MM.1S (cell line): Measurements from ENCODE around the gene PSMC3.

ENCODE experiments used
- DNase-seq: peaks from one replicate; pipeline ENCODE4 v3.0.0-alpha.2; 2015
- H2AFZ ChIP-seq: fragments of 300-600 bp; sonication (generic); 2 replicates; pipeline ENCODE4 v1.6.0; 2016; ENCODE audit warnings: antibody characterized with exemption, low read length
- H3F3A ChIP-seq: fragments of 300-600 bp; sonication (generic); 2 replicates; pipeline ENCODE4 v1.6.1; 2016; ENCODE audit warnings: mild to moderate bottlenecking, antibody characterized with exemption, low read length, moderate library complexity, mixed read lengths; ENCODE audit not compliant: insufficient read depth
- H3K27ac ChIP-seq: fragments of 300-600 bp; sonication (generic); 2 replicates; pipeline ENCODE4 v1.5.1; 2016; ENCODE audit warnings: mild to moderate bottlenecking, low read length
- H3K27me3 ChIP-seq: fragments of 300-600 bp; sonication (generic); replicated peaks from 2 replicates; pipeline ENCODE4 v1.6.0; 2016; ENCODE audit warnings: low read length; ENCODE audit not compliant: insufficient read depth
- H3K36me3 ChIP-seq: fragments of 300-600 bp; sonication (generic); replicated peaks from 2 replicates; pipeline ENCODE4 v1.6.1; 2016; ENCODE audit warnings: mild to moderate bottlenecking, low read length, mixed read lengths; ENCODE audit not compliant: insufficient read depth
- H3K4me1 ChIP-seq: fragments of 300-600 bp; sonication (generic); 2 replicates; pipeline ENCODE4 v1.6.1; 2016; ENCODE audit warnings: low read length, mixed read lengths
- H3K4me2 ChIP-seq: fragments of 300-600 bp; sonication (generic); 2 replicates; pipeline ENCODE4 v1.6.0; 2016; ENCODE audit warnings: low read depth, low read length
- H3K4me3 ChIP-seq: fragments of 300-600 bp; sonication (generic); 2 replicates; pipeline ENCODE4 v1.5.1; 2016; ENCODE audit warnings: low read length, mixed read lengths
- H3K79me2 ChIP-seq: fragments of 300-600 bp; sonication (generic); 2 replicates; pipeline ENCODE4 v1.6.1; 2016; ENCODE audit warnings: mixed run types, low read length, mixed read lengths
- H3K9ac ChIP-seq: fragments of 300-600 bp; sonication (generic); 2 replicates; pipeline ENCODE4 v1.6.1; 2016; ENCODE audit warnings: low read length, mixed read lengths
- H3K9me2 ChIP-seq: fragments of 300-600 bp; sonication (generic); replicated peaks from 2 replicates; pipeline ENCODE4 v1.6.1; 2016; ENCODE audit warnings: mild to moderate bottlenecking, low read length, mixed read lengths; ENCODE audit not compliant: insufficient read depth
- H3K9me3 ChIP-seq: fragments of 300-600 bp; sonication (generic); replicated peaks from 2 replicates; pipeline ENCODE4 v1.6.1; 2016; ENCODE audit warnings: mild to moderate bottlenecking, low read length, mixed read lengths; ENCODE audit not compliant: insufficient read depth
- H4K20me1 ChIP-seq: fragments of 300-600 bp; sonication (generic); 2 replicates; pipeline ENCODE4 v1.6.1; 2016; ENCODE audit warnings: mild to moderate bottlenecking, low read length, moderate library complexity, mixed read lengths; ENCODE audit not compliant: insufficient read depth
- CTCF ChIP-seq: fragments of 300-600 bp; sonication (generic); IDR thresholded peaks from 2 replicates; pipeline ENCODE4 v1.5.1; 2016; ENCODE audit warnings: antibody characterized with exemption, low read length, mixed read lengths
- EZH2 ChIP-seq: fragments of 300-600 bp; sonication (generic); optimal IDR thresholded peaks from 2 replicates; pipeline ENCODE3; 2017; ENCODE audit warnings: low read depth, mild to moderate bottlenecking, antibody characterized with exemption, low read length, mixed read lengths
- EZH2phosphoT487 ChIP-seq: fragments of 300-600 bp; sonication (generic); IDR thresholded peaks from 2 replicates; pipeline ENCODE4 v1.6.1; 2018; ENCODE audit warnings: antibody characterized with exemption, low read length

PSMC3 gene

DNA sequence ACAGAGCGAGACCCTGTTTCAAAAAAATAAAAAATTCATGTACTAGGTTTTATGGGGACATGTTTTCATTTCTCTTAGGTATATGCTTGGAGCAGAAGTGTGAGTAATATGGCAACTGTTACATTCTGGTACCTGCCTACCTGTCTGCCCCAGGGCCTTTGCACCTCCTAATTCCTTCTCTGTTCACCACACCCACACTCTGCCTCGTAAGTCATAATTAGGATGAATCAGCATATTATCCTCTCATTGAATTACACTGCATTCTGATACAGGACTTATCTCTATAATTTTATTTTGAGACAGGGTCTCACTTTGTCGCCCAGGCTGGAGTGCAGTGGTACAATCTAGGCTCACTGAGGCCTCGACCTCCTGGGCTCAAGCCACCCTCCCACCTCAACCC is 25.8 kb upstream of the PSMC3 start:
- H3K4me2 ChIP-seq, result no peak overlapping the region
- no peak for TF ChIP-seq EZH2phosphoT487
- no peak for TF ChIP-seq EZH2
- TF ChIP-seq CTCF, result no peak
- H2AFZ ChIP-seq, result no peak overlapping the region
- H3K4me3 ChIP-seq, result no peak overlapping the region
- no peaks in the 10 kb centered on the region for H3K79me2 ChIP-seq
- H3K9me2 ChIP-seq, result no peaks in the 10 kb centered on the region
- DNase-seq, result no peak
- H3K27me3 ChIP-seq, result no peaks in the 10 kb centered on the region
- H3K4me1 ChIP-seq, result no peaks in the 10 kb centered on the region
- no peak overlapping the region for H3K27ac ChIP-seq
- H3K9ac ChIP-seq, result no peak overlapping the region
- H3F3A ChIP-seq, result 0 out of 2 replicates have a peak, but pooled peaks cover 3% of the 10 kb centered on the region
- H3K36me3 ChIP-seq, result no peaks in the 10 kb centered on the region
- H3K9me3 ChIP-seq, result no peaks in the 10 kb centered on the region
- H4K20me1 ChIP-seq, result no peaks in the 10 kb centered on the region

GRCh38 chr11:47451436-47451835 is 25.2 kb upstream of the PSMC3 start:
- Histone ChIP-seq H3F3A (0 out of 2 replicates have a peak, but pooled peaks cover 3% of the 10 kb centered on the region), H3K4me2 (no peak overlapping the region), H3K9ac (no peak overlapping the region), H2AFZ (no peak overlapping the region), H3K27me3 (no peaks in the 10 kb centered on the region), H3K4me3 (no peak overlapping the region), H3K27ac (no peak overlapping the region), H3K9me3 (no peaks in the 10 kb centered on the region), H3K36me3 (no peaks in the 10 kb centered on the region), H3K9me2 (no peaks in the 10 kb centered on the region), H3K79me2 (no peaks in the 10 kb centered on the region), H3K4me1 (no peaks in the 10 kb centered on the region), H4K20me1 (no peaks in the 10 kb centered on the region)
- TF ChIP-seq EZH2 (no peak), CTCF (no peak), EZH2phosphoT487 (no peak)
- DNase-seq, result no peak

DNA sequence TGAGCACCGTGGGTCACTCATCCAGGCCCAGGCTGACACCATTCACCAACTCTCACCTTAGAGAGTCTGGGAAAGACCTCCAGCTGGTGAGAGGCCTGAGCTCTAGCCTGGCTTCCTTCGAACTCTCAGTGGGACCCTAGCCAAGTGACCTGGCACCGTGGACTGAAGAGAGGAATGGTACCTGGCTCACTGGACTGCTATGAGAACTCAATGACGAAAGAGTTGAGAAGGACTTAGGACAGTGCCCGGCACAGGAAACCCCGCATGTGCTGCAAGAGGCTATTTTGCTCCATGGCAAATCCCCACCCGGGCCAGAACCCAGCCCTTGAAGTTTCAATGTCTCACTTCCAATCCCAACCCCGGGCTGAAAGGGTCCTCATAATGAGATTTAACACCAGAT is 23.3 kb upstream of the PSMC3 start:
- Histone ChIP-seq H3K9ac (no peak overlapping the region), H3K27ac (no peak overlapping the region), H3K36me3 (no peaks in the 10 kb centered on the region), H3K4me3 (no peak overlapping the region), H4K20me1 (no peaks in the 10 kb centered on the region), H3K27me3 (no peaks in the 10 kb centered on the region; the same call in 1 of the 2 replicates), H2AFZ (no peak overlapping the region), H3K79me2 (no peaks in the 10 kb centered on the region), H3K9me2 (no peaks in the 10 kb centered on the region), H3K9me3 (no peaks in the 10 kb centered on the region), H3F3A (no peaks in the 10 kb centered on the region), H3K4me1 (no peaks in the 10 kb centered on the region), H3K4me2 (no peak overlapping the region)
- no peak for DNase-seq
- no peak for TF ChIP-seq EZH2phosphoT487
- no peak for TF ChIP-seq EZH2
- no peak for TF ChIP-seq CTCF
